HCT116 (cell line): Measurements from ENCODE around the gene CDKN1C. TPM values are rescaled to one million over a fixed set of nuclear protein-coding genes. Genes with fewer than 3 reads are reported as not detected.

Experiments
- ATAC-seq: fragments of 200-7000 bp; cut with Tn5 transposase; 2 replicates; pipeline ENCODE4 v1.9.1; 2020; ENCODE audit warnings: mild to moderate bottlenecking, moderate library complexity
- BruUV-seq: library from RNA; stranded (reverse); fragments of 400-500 nt; replicated peaks from 2 replicates; lab custom pipeline; 2021; lab: Mats Ljungman, UMichigan
- CTCF ChIA-PET: fragments of 300-600 bp; sonication (Branson Sonifier 250); formaldehyde crosslinking; loops from one replicate; lab custom pipeline; 2021; ENCODE audit warnings: antibody characterized with exemption; lab: Charles Lee
- POLR2A ChIA-PET: fragments of 300-600, 350-600 bp; sonication (Branson Sonifier 250); formaldehyde crosslinking; loops from one replicate; lab custom pipeline; 2021; ENCODE audit warnings: antibody characterized with exemption; lab: Charles Lee
- RAD21 ChIA-PET, 2 experiments: fragments of 300-600 bp; sonication (Branson Sonifier 250); formaldehyde crosslinking; loops; one replicate each; lab custom pipeline; 2023; ENCODE audit warnings: low total read pairs in 2 of 2; ENCODE audit not compliant: uncharacterized antibody in 2 of 2, unreplicated experiment in 2 of 2, low non-redundant PET in 1 of 2; lab: Charles Lee
- DNase-seq: peaks from one replicate; pipeline ENCODE4 v3.0.0-alpha.2; 2010; ENCODE audit warnings: low read depth, low spot score
- H2AFZ ChIP-seq: fragments of 200-600 bp; shearing (Covaris generic), sonication (generic); 2 replicates; pipeline ENCODE4 v1.6.1; 2017; ENCODE audit warnings: low read depth, mixed run types, mixed read lengths, antibody characterized with exemption, low read length; ENCODE audit not compliant: poor library complexity, severe bottlenecking
- H3K27ac ChIP-seq: 2 replicates; pipeline ENCODE4 v1.5.1; 2012; ENCODE audit warnings: low read depth, low read length
- H3K27me3 ChIP-seq: fragments of 200-600 bp; sonication (generic); 2 replicates; pipeline ENCODE4 v1.6.1; 2016; ENCODE audit warnings: mixed run types, low read length, mixed read lengths; ENCODE audit not compliant: insufficient read depth
- H3K36me3 ChIP-seq, 2 experiments: fragments of 200-500 bp in 1 of 2; fragments of 200-600 bp in 1 of 2; sonication (Bioruptor generic) in 1 of 2; sonication (generic) in 1 of 2; 2 replicates each; pipeline versions ENCODE4 v1.5.1 to v1.6.1; 2014 to 2016; ENCODE audit warnings: low read length in 2 of 2, inconsistent platforms in 1 of 2, mixed read lengths in 1 of 2, mixed run types in 1 of 2; ENCODE audit not compliant: insufficient read depth in 2 of 2, control insufficient read depth in 1 of 2
- H3K4me1 ChIP-seq, 2 experiments: fragments of 200-600 bp in 1 of 2; sonication (generic) in 1 of 2; 2 replicates each; pipeline versions ENCODE4 v1.5.1 to v1.6.1; 2012 to 2017; ENCODE audit warnings: low read length in 2 of 2, inconsistent platforms in 1 of 2, mild to moderate bottlenecking in 1 of 2, mixed read lengths in 1 of 2, mixed run types in 1 of 2, moderate library complexity in 1 of 2; ENCODE audit not compliant: insufficient read depth in 2 of 2, control insufficient read depth in 1 of 2
- H3K4me2 ChIP-seq: fragments of 200-600 bp; sonication (generic); 2 replicates; pipeline ENCODE4 v1.6.1; 2017; ENCODE audit warnings: mixed run types, low read length, mixed read lengths
- H3K4me3 ChIP-seq, 2 experiments: fragments of 200-600 bp in 1 of 2; sonication (generic) in 1 of 2; replicated peaks in 1 of 2; 2 replicates each; pipeline ENCODE4 v1.5.1; 2011 to 2016; ENCODE audit warnings: low read length in 2 of 2, control low read depth in 1 of 2, low read depth in 1 of 2, mild to moderate bottlenecking in 1 of 2, mixed read lengths in 1 of 2, mixed run types in 1 of 2
- H3K79me2 ChIP-seq: fragments of 200-600 bp; sonication (generic); 2 replicates; pipeline ENCODE4 v1.6.1; 2017; ENCODE audit warnings: mild to moderate bottlenecking, mixed run types, low read length, moderate library complexity, mixed read lengths; ENCODE audit not compliant: insufficient read depth
- H3K9ac ChIP-seq: fragments of 200-600 bp; sonication (generic); 2 replicates; pipeline ENCODE4 v1.6.1; 2016; ENCODE audit warnings: low read length, mixed read lengths
- H3K9me2 ChIP-seq: fragments of 200-600 bp; sonication (generic), shearing (Covaris generic); 2 replicates; pipeline ENCODE4 v1.6.1; 2017; ENCODE audit warnings: mixed run types, mild to moderate bottlenecking, moderate library complexity; ENCODE audit not compliant: insufficient read depth
- H3K9me3 ChIP-seq, 2 experiments: fragments of 200-500 bp in 1 of 2; fragments of 200-600 bp in 1 of 2; sonication (Bioruptor generic) in 1 of 2; sonication (generic) in 1 of 2; 2 replicates each; pipeline ENCODE4 v1.6.1; 2014 to 2017; ENCODE audit warnings: low read length in 2 of 2, mixed read lengths in 2 of 2, inconsistent platforms in 1 of 2, low read depth in 1 of 2, mild to moderate bottlenecking in 1 of 2, mixed run types in 1 of 2, moderate library complexity in 1 of 2; ENCODE audit not compliant: control insufficient read depth in 1 of 2, insufficient read depth in 1 of 2
- H4K20me1 ChIP-seq: fragments of 200-600 bp; sonication (generic), shearing (Covaris generic); 2 replicates; pipeline ENCODE4 v1.6.1; 2017; ENCODE audit warnings: mixed run types, mild to moderate bottlenecking, moderate library complexity; ENCODE audit not compliant: insufficient read depth
- CBX3 ChIP-seq: IDR thresholded peaks from 2 replicates; pipeline ENCODE4 v1.6.1; 2012; ENCODE audit warnings: low read depth
- CTCF ChIP-seq, 3 experiments: fragments of 200-600 bp in 1 of 3; sonication (generic) in 1 of 3; IDR thresholded peaks in 2 of 3; conservative IDR thresholded peaks in 1 of 3; 2 replicates each; pipeline ENCODE4 v1.5.1; 2012 to 2017; ENCODE audit warnings: low read depth in 2 of 3, low read length in 2 of 3, antibody characterized with exemption in 1 of 3, borderline replicate concordance in 1 of 3, control low read depth in 1 of 3, mild to moderate bottlenecking in 1 of 3, mixed read lengths in 1 of 3, mixed run types in 1 of 3, moderate library complexity in 1 of 3; ENCODE audit not compliant: insufficient read depth in 1 of 3
- SIN3A ChIP-seq: IDR thresholded peaks from 2 replicates; pipeline ENCODE4 v1.6.1; 2012; ENCODE audit warnings: low read depth
- intact Hi-C: fragments of 100-400 bp; cut with micrococcal nuclease; formaldehyde crosslinking; loops from 2 replicates; pipeline ENCODE4 v1.10.0; 2022
- total RNA-seq: library from RNA; stranded (reverse); gene quantifications from one replicate; pipeline ENCODE4 v1.2.1, GENCODE V29; 2021; ENCODE audit not compliant: unreplicated experiment
- TF ChIP-seq, protein P1 (sequence below): IDR thresholded peaks from 2 replicates; pipeline ENCODE4 v1.6.1; 2012; ENCODE audit warnings: low read depth

CDKN1C gene
- total RNA-seq, 1 experiment from 2014 or later, result 24.0 TPM

DNA sequence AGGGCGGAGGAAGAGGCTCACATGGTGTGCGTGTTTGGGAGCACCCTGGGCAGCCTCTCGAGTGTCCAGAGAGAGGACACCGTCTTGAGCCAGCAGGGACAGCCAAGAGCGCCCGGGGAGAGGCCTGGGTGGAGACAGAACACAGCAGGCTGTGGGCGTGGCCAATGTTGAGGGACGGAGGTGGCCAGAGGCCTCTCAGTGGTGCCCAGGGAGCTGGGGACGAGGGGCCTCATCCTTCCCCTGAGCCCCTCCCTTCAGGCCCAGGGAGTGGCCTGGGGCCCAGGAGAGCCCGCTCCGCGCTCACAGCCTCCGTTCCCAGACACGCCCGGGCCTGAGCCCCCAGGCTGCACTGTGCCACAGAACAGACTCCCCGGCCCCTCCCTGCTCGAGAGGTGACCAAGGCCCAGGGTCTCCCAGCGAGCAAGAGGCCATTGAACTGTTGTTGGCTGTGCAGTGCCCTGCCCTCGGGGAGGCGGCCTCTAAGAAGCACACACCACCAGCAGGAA, 48.4 kb downstream of the CDKN1C start:
- Histone ChIP-seq H3K4me1 (peaks cover 8 to 13% of the 10 kb centered on the region in 2 experiments; a peak in 3 of 4 replicates), H3K79me2 (no peaks in the 10 kb centered on the region), H3K4me2 (no peak overlapping the region; the same call in 1 of the 2 replicates), H3K27ac (no peak overlapping the region; the same call in 1 of the 2 replicates), H2AFZ (no peak overlapping the region), H3K9ac (no peak overlapping the region), H3K9me2 (no peaks in the 10 kb centered on the region), H4K20me1 (no peaks in the 10 kb centered on the region), H3K9me3 (no peaks in the 10 kb centered on the region), H3K27me3 (no peaks in the 10 kb centered on the region), H3K36me3 (no peaks in the 10 kb centered on the region), H3K4me3 (no peak overlapping the region)
- TF ChIP-seq, protein P1, sequence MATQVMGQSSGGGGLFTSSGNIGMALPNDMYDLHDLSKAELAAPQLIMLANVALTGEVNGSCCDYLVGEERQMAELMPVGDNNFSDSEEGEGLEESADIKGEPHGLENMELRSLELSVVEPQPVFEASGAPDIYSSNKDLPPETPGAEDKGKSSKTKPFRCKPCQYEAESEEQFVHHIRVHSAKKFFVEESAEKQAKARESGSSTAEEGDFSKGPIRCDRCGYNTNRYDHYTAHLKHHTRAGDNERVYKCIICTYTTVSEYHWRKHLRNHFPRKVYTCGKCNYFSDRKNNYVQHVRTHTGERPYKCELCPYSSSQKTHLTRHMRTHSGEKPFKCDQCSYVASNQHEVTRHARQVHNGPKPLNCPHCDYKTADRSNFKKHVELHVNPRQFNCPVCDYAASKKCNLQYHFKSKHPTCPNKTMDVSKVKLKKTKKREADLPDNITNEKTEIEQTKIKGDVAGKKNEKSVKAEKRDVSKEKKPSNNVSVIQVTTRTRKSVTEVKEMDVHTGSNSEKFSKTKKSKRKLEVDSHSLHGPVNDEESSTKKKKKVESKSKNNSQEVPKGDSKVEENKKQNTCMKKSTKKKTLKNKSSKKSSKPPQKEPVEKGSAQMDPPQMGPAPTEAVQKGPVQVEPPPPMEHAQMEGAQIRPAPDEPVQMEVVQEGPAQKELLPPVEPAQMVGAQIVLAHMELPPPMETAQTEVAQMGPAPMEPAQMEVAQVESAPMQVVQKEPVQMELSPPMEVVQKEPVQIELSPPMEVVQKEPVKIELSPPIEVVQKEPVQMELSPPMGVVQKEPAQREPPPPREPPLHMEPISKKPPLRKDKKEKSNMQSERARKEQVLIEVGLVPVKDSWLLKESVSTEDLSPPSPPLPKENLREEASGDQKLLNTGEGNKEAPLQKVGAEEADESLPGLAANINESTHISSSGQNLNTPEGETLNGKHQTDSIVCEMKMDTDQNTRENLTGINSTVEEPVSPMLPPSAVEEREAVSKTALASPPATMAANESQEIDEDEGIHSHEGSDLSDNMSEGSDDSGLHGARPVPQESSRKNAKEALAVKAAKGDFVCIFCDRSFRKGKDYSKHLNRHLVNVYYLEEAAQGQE, result no peak
- TF ChIP-seq CTCF (IDR thresholded peaks at IDR 0.05 in 2 of 3, conservative IDR thresholded peaks at IDR 0.05 in 1 of 3; ENCODE audit: borderline replicate concordance in 1 of 3, insufficient read depth in 1 of 3, low read depth in 2 of 3, low read length in 2 of 3) (peak in 2 of 3 experiments; percentile 25 to 46; a peak in 3 of 6 replicates), SIN3A (no peak), CBX3 (no peak)
- DNase-seq (peak; percentile 18), ATAC-seq (peak; percentile 93)
- no TSS peak for BruUV-seq
- RAD21 ChIA-PET, result no interaction called here
- POLR2A ChIA-PET, result no interaction called here
- intact Hi-C loops, result no loop called here
- CTCF ChIA-PET, result no interaction called here
